SK-N-DZ (cell line): ENCODE measurements around the gene DNAAF5.

Experiments used
- DNase-seq: peaks from one replicate; pipeline ENCODE4 v3.0.0-alpha.2; 2015; ENCODE audit warnings: low spot score

DNAAF5 gene

GRCh38 chr7:767941-768731, 41.6 kb downstream of the DNAAF5 start:
- peak; percentile 100 for DNase-seq

- DNase-seq, result peak; percentile 91
Observed at GRCh38 chr7:768881-769504, 42.5 kb downstream of the DNAAF5 start.

GRCh38 chr7:770336-770735, 43.8 kb downstream of the DNAAF5 start:
- no peak for DNase-seq

- no peak for DNase-seq
Observed at GRCh38 chr7:770741-771166, 44.3 kb downstream of the DNAAF5 start.

- peak; percentile 31 for DNase-seq
Observed at GRCh38 chr7:771234-772004, 44.9 kb downstream of the DNAAF5 start.

GRCh38 chr7:772005-772294, 45.5 kb downstream of the DNAAF5 start:
- DNase-seq, result no peak

GRCh38 chr7:772392-772791, 45.9 kb downstream of the DNAAF5 start:
- no peak for DNase-seq

GRCh38 chr7:772861-773621, 46.5 kb downstream of the DNAAF5 start:
- DNase-seq, result no peak

GRCh38 chr7:773622-773915, 47.1 kb downstream of the DNAAF5 start:
- no peak for DNase-seq

- no peak for DNase-seq
Observed at GRCh38 chr7:774161-775109, 47.9 kb downstream of the DNAAF5 start.

GRCh38 chr7:776381-776780, 49.9 kb downstream of the DNAAF5 start:
- no peak for DNase-seq

- no peak for DNase-seq
Observed at GRCh38 chr7:776992-777727, 50.7 kb downstream of the DNAAF5 start.

- no peak for DNase-seq
Observed at GRCh38 chr7:777728-778078, 51.2 kb downstream of the DNAAF5 start.

GRCh38 chr7:778271-778967, 51.9 kb downstream of the DNAAF5 start:
- DNase-seq, result no peak

- DNase-seq, result no peak
Observed at GRCh38 chr7:778968-779451, 52.5 kb downstream of the DNAAF5 start.

- no peak for DNase-seq
Observed at GRCh38 chr7:779480-779879, 53.0 kb downstream of the DNAAF5 start.

- no peak for DNase-seq
Observed at GRCh38 chr7:780081-780480, 53.6 kb downstream of the DNAAF5 start.

- no peak for DNase-seq
Observed at GRCh38 chr7:780516-780915, 54.0 kb downstream of the DNAAF5 start.

- no peak for DNase-seq
Observed at GRCh38 chr7:781186-781849, 54.8 kb downstream of the DNAAF5 start.
